ENCODE data around the gene TIRAP. TPM values are rescaled to one million over a fixed set of nuclear protein-coding genes. Genes with fewer than 3 reads are reported as not detected.
A peak's percentile ranks its signal among the peaks of the same experiment; 100 is the strongest.

The TIRAP gene
- total RNA-seq, 1 experiment from 2014 or later: 5.6 TPM

DNA sequence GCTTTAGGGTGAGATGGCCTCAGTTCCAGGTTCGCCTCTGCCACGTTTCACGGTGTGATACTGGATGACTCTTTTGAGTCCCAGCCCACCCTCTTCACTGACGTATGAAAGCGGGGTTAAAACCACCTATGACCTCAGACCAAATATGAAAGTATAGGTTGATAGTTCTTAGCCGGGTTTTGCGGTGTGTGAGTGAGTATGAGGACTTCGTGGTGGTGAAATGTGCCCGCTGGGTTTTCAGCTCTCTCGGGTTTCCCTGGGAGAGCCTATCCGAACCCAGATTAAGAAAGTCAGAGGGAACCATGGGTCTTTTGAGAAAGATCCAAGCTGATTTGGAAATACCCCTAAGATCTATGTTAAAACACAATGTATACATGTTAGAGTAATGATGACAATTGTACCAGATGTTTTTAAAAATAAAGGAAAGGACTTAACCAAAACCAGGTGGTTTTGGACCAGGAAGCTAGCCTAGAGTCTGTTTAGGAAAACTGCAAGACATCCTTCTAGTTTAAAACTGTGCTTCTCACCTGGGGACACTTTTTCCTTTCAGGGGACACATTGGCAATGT lies 46.8 kb downstream of the TIRAP start:
- Mint-ChIP-seq H3K27ac (peak overlapping the region; percentile 50; the same call in 1 of the 2 replicates), H3K4me1 (peaks cover 15% of the 10 kb centered on the region)

More for the DNA sequence above, 46.8 kb downstream of the TIRAP start:
- DNase-seq (ENCODE audit: low spot score): no peak
- no peak for ATAC-seq
- no peaks in the 10 kb centered on the region for H3K9me3 Mint-ChIP-seq
- no peaks in the 10 kb centered on the region for H3K27me3 Mint-ChIP-seq (ENCODE audit: low read depth)
- ChIA-PET POLR2A (no interaction called here), CTCF (interaction anchor here (1.0 to 1.1 kb wide), 3 partner anchors 19 to 82 kb away, joined by 3 read pairs; no protein-coding TSS in a partner anchor)
- peaks cover 15% of the 10 kb centered on the region for H3K36me3 Mint-ChIP-seq
- TF ChIP-seq, protein P1, sequence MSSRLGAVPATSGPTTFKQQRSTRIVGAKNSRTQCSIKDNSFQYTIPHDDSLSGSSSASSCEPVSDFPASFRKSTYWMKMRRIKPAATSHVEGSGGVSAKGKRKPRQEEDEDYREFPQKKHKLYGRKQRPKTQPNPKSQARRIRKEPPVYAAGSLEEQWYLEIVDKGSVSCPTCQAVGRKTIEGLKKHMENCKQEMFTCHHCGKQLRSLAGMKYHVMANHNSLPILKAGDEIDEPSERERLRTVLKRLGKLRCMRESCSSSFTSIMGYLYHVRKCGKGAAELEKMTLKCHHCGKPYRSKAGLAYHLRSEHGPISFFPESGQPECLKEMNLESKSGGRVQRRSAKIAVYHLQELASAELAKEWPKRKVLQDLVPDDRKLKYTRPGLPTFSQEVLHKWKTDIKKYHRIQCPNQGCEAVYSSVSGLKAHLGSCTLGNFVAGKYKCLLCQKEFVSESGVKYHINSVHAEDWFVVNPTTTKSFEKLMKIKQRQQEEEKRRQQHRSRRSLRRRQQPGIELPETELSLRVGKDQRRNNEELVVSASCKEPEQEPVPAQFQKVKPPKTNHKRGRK (CRISPR knock-in tag; IDR thresholded peaks at IDR 0.05; ENCODE audit: borderline replicate concordance): no peak
- no peak for TF ChIP-seq TP53 (CRISPR knock-in tag; IDR thresholded peaks at IDR 0.05)
- no peak for TF ChIP-seq ETV6 (CRISPR knock-in tag; IDR thresholded peaks at IDR 0.05)
- no peak for TF ChIP-seq ZNF138 (CRISPR knock-in tag; conservative IDR thresholded peaks at IDR 0.05)
- no peak for TF ChIP-seq NR3C1 (CRISPR knock-in tag; conservative IDR thresholded peaks at IDR 0.05; ENCODE audit: low read depth)
- TF ChIP-seq, protein P2, sequence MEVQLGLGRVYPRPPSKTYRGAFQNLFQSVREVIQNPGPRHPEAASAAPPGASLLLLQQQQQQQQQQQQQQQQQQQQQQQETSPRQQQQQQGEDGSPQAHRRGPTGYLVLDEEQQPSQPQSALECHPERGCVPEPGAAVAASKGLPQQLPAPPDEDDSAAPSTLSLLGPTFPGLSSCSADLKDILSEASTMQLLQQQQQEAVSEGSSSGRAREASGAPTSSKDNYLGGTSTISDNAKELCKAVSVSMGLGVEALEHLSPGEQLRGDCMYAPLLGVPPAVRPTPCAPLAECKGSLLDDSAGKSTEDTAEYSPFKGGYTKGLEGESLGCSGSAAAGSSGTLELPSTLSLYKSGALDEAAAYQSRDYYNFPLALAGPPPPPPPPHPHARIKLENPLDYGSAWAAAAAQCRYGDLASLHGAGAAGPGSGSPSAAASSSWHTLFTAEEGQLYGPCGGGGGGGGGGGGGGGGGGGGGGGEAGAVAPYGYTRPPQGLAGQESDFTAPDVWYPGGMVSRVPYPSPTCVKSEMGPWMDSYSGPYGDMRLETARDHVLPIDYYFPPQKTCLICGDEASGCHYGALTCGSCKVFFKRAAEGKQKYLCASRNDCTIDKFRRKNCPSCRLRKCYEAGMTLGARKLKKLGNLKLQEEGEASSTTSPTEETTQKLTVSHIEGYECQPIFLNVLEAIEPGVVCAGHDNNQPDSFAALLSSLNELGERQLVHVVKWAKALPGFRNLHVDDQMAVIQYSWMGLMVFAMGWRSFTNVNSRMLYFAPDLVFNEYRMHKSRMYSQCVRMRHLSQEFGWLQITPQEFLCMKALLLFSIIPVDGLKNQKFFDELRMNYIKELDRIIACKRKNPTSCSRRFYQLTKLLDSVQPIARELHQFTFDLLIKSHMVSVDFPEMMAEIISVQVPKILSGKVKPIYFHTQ (CRISPR knock-in tag; IDR thresholded peaks at IDR 0.05): no peak
- TF ChIP-seq, protein P3, sequence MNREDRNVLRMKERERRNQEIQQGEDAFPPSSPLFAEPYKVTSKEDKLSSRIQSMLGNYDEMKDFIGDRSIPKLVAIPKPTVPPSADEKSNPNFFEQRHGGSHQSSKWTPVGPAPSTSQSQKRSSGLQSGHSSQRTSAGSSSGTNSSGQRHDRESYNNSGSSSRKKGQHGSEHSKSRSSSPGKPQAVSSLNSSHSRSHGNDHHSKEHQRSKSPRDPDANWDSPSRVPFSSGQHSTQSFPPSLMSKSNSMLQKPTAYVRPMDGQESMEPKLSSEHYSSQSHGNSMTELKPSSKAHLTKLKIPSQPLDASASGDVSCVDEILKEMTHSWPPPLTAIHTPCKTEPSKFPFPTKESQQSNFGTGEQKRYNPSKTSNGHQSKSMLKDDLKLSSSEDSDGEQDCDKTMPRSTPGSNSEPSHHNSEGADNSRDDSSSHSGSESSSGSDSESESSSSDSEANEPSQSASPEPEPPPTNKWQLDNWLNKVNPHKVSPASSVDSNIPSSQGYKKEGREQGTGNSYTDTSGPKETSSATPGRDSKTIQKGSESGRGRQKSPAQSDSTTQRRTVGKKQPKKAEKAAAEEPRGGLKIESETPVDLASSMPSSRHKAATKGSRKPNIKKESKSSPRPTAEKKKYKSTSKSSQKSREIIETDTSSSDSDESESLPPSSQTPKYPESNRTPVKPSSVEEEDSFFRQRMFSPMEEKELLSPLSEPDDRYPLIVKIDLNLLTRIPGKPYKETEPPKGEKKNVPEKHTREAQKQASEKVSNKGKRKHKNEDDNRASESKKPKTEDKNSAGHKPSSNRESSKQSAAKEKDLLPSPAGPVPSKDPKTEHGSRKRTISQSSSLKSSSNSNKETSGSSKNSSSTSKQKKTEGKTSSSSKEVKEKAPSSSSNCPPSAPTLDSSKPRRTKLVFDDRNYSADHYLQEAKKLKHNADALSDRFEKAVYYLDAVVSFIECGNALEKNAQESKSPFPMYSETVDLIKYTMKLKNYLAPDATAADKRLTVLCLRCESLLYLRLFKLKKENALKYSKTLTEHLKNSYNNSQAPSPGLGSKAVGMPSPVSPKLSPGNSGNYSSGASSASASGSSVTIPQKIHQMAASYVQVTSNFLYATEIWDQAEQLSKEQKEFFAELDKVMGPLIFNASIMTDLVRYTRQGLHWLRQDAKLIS (CRISPR knock-in tag; IDR thresholded peaks at IDR 0.05; ENCODE audit: borderline replicate concordance): no peak
- no peak for TF ChIP-seq E2F4 (CRISPR knock-in tag; IDR thresholded peaks at IDR 0.05; ENCODE audit: borderline replicate concordance, low read depth)
- no peak for TF ChIP-seq USF1 (CRISPR knock-in tag; IDR thresholded peaks at IDR 0.05)
- no peak for TF ChIP-seq MLX (CRISPR knock-in tag; IDR thresholded peaks at IDR 0.05)
- no peak for TF ChIP-seq NR1H2 (CRISPR knock-in tag; IDR thresholded peaks at IDR 0.05)
- no peak for TF ChIP-seq GABPB1 (CRISPR knock-in tag; IDR thresholded peaks at IDR 0.05)
- TF ChIP-seq, protein P4, sequence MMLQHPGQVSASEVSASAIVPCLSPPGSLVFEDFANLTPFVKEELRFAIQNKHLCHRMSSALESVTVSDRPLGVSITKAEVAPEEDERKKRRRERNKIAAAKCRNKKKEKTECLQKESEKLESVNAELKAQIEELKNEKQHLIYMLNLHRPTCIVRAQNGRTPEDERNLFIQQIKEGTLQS (CRISPR knock-in tag; conservative IDR thresholded peaks at IDR 0.05): no peak
- no peak for TF ChIP-seq ZNF219 (CRISPR knock-in tag; IDR thresholded peaks at IDR 0.05; ENCODE audit: borderline replicate concordance)
- no peak for TF ChIP-seq SMAD4 (CRISPR knock-in tag; IDR thresholded peaks at IDR 0.05)
- TF ChIP-seq NR2C2 (CRISPR knock-in tag; IDR thresholded peaks at IDR 0.05): no peak
- no peak overlapping the region for H3K4me3 Mint-ChIP-seq

Data from WTC11 (cell line).